Fibroblast of lung (primary cell): ENCODE results near the gene GMPPB.

ENCODE experiments used
- CTCF ChIP-seq, 2 donors: IDR thresholded peaks in 1 of 2; conservative IDR thresholded peaks in 1 of 2; 1 replicate in 1 of 2; 2 replicates in 1 of 2; pipeline ENCODE4 v1.5.1; 2011 to 2012; ENCODE audit warnings: low read length in 2 of 2, control low read depth in 1 of 2, inconsistent platforms in 1 of 2, low read depth in 1 of 2, mild to moderate bottlenecking in 1 of 2
- EZH2 ChIP-seq: IDR thresholded peaks from 2 replicates; pipeline ENCODE4 v1.5.1; 2012; ENCODE audit warnings: low read length, control low read depth, mild to moderate bottlenecking; ENCODE audit errors: missing control alignments

DNA sequence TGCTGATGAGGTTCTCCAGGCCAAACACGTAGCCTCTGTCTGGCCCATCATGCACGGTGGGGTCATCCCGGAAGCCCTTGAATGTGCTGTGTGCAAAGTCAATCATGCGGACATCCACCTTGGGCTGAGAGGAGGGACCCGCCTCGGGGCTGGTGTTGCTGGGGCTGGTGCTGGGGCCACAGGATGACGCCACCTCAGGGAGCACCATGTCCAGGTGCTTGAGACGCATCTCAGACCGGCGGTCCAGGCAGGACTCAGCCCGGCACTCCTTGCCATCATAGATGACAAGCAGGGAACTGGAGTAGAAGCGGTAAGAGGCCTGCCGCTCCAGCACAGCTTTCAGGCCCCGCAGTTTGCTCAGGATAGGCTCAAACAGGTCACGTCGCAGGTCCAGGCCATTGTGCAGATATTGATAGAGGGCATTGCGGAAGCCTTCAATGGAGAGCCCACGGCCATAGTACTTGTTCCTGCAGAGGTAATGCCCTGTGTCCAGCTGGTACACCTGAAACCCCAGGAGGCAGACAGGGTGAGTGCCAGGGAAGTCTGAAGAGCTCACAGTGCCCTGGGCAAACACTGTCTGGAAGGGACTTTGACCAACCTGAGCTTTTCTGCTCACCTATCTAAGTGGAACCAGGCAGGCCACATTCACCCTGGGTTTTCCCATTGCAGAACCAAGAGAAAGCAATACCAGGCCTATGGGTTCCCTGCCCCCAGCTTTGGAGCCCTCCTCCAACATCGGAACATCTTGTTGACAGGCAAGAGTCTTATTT, 3.6 kb upstream of the GMPPB start:
- TF ChIP-seq CTCF (conservative IDR thresholded peaks at IDR 0.05 in 1 of 2, IDR thresholded peaks at IDR 0.05 in 1 of 2; ENCODE audit: low read depth in 1 of 2, low read length in 2 of 2) (no peak), EZH2 (no peak)
